NT2/D1 (cell line): ENCODE results near the gene CLSTN3.

Source experiments
- YY1 ChIP-seq: IDR thresholded peaks from 2 replicates; pipeline ENCODE4 v1.6.1; 2011; ENCODE audit not compliant: insufficient read length, insufficient read depth
- ZNF274 ChIP-seq: IDR thresholded peaks from 2 replicates; pipeline ENCODE4 v1.6.1; 2011; ENCODE audit warnings: mild to moderate bottlenecking, low read depth, low read length

- TF ChIP-seq ZNF274 (no peak), YY1 (no peak)
Observed at GRCh38 chr12:7152818-7153217, 22.6 kb downstream of the CLSTN3 start.
